ENCODE measurements around the gene MAP3K8. TPM values are rescaled to one million over a fixed set of nuclear protein-coding genes. Genes with fewer than 3 reads are reported as not detected.

Gene MAP3K8
- total RNA-seq, 2 experiments from 2014 or later = 13.6 to 14.5 TPM

GRCh38 chr10:30398788-30399187 is 35.2 kb upstream of the MAP3K8 start:
- H3K27me3 Mint-ChIP-seq (ENCODE audit: low read depth) = no peaks in the 10 kb centered on the region
- CTCF ChIA-PET = interaction anchor here (1.0 to 1.6 kb wide), 3 partner anchors 15 to 192 kb away, joined by 3 to 13 read pairs (median 3); no protein-coding TSS in a partner anchor
- H3K4me3 Mint-ChIP-seq = no peak overlapping the region
- DNase-seq = peak; percentile 30
- H3K27ac Mint-ChIP-seq = no peak overlapping the region
- H3K9me3 Mint-ChIP-seq = no peaks in the 10 kb centered on the region
- intact Hi-C loops (cut with micrococcal nuclease) = no loop called here
- H3K36me3 Mint-ChIP-seq (ENCODE audit: low read depth) = no peaks in the 10 kb centered on the region
- peaks cover 13% of the 10 kb centered on the region for H3K4me1 Mint-ChIP-seq (ENCODE audit: low read depth)

- Mint-ChIP-seq H3K36me3 (ENCODE audit: low read depth) (no peaks in the 10 kb centered on the region), H3K9me3 (peaks cover 9% of the 10 kb centered on the region), H3K27me3 (ENCODE audit: low read depth) (no peaks in the 10 kb centered on the region), H3K27ac (no peak overlapping the region), H3K4me1 (ENCODE audit: low read depth) (peaks cover 6% of the 10 kb centered on the region), H3K4me3 (no peak overlapping the region)
- no peak for DNase-seq
- intact Hi-C loops (cut with micrococcal nuclease) = no loop called here
- CTCF ChIA-PET = interaction anchor here (1.7 kb wide), 1 partner anchor 131 kb away, joined by 4 read pairs; no protein-coding TSS in a partner anchor
These were observed 30.5 kb upstream of the MAP3K8 start for GRCh38 chr10:30403494-30403893.

- intact Hi-C loops (cut with micrococcal nuclease) = no loop called here
- no peak for DNase-seq
- Mint-ChIP-seq H3K27ac (no peak overlapping the region), H3K4me3 (no peak overlapping the region), H3K4me1 (ENCODE audit: low read depth) (no peaks in the 10 kb centered on the region), H3K27me3 (ENCODE audit: low read depth) (no peaks in the 10 kb centered on the region), H3K9me3 (peaks cover 9% of the 10 kb centered on the region), H3K36me3 (ENCODE audit: low read depth) (no peaks in the 10 kb centered on the region)
- CTCF ChIA-PET = interaction anchor here (0.9 to 1.6 kb wide), 4 partner anchors 10 to 132 kb away, joined by 3 to 5 read pairs (median 4); no protein-coding TSS in a partner anchor
These were observed 29.4 kb upstream of the MAP3K8 start for GRCh38 chr10:30404540-30404939.

GRCh38 chr10:30411263-30411662 is 22.7 kb upstream of the MAP3K8 start:
- Mint-ChIP-seq H3K27ac (no peak overlapping the region), H3K4me1 (ENCODE audit: low read depth) (no peaks in the 10 kb centered on the region), H3K27me3 (ENCODE audit: low read depth) (no peaks in the 10 kb centered on the region), H3K9me3 (no peaks in the 10 kb centered on the region), H3K36me3 (ENCODE audit: low read depth) (no peaks in the 10 kb centered on the region), H3K4me3 (no peak overlapping the region)
- intact Hi-C loops (cut with micrococcal nuclease) = no loop called here
- CTCF ChIA-PET = interaction anchor here (0.7 to 8.2 kb wide), 7 partner anchors 11 to 175 kb away, joined by 3 to 73 read pairs (median 4); no protein-coding TSS in a partner anchor
- no peak for DNase-seq

- CTCF ChIA-PET = interaction anchor here (1.2 to 8.2 kb wide), 7 partner anchors 21 to 178 kb away, joined by 3 to 73 read pairs (median 8); partner anchors contain the start of gene MAP3K8
- intact Hi-C loops (cut with micrococcal nuclease) = no loop called here
- H3K4me3 Mint-ChIP-seq = no peak overlapping the region
These were observed 21.1 kb upstream of the MAP3K8 start for GRCh38 chr10:30412901-30413300.

GRCh38 chr10:30413996-30414576 is 19.9 kb upstream of the MAP3K8 start:
- peak; percentile 43 for DNase-seq
- Mint-ChIP-seq H3K36me3 (ENCODE audit: low read depth) (no peaks in the 10 kb centered on the region), H3K27ac (no peak overlapping the region), H3K4me3 (no peak overlapping the region), H3K27me3 (ENCODE audit: low read depth) (no peaks in the 10 kb centered on the region), H3K9me3 (no peaks in the 10 kb centered on the region), H3K4me1 (ENCODE audit: low read depth) (peaks cover 15% of the 10 kb centered on the region)
- CTCF ChIA-PET = interaction anchor here (0.6 to 8.2 kb wide), 13 partner anchors 9 to 195 kb away, joined by 3 to 73 read pairs (median 4); partner anchors contain the start of gene MAP3K8
- intact Hi-C loops (cut with micrococcal nuclease) = loop anchor here (1.0 kb wide), 3 partner anchors 22 to 177 kb away; no protein-coding TSS in a partner anchor

More at GRCh38 chr10:30412901-30413300, 21.1 kb upstream of the MAP3K8 start:
- no peak for DNase-seq
- no peaks in the 10 kb centered on the region for H3K9me3 Mint-ChIP-seq
- H3K27ac Mint-ChIP-seq = no peak overlapping the region
- no peaks in the 10 kb centered on the region for H3K36me3 Mint-ChIP-seq (ENCODE audit: low read depth)
- peaks cover 3% of the 10 kb centered on the region for H3K4me1 Mint-ChIP-seq (ENCODE audit: low read depth)
- H3K27me3 Mint-ChIP-seq (ENCODE audit: low read depth) = no peaks in the 10 kb centered on the region

GRCh38 chr10:30415593-30415992 is 18.4 kb upstream of the MAP3K8 start:
- Mint-ChIP-seq H3K4me1 (ENCODE audit: low read depth) (peaks cover 24% of the 10 kb centered on the region), H3K27me3 (ENCODE audit: low read depth) (no peaks in the 10 kb centered on the region), H3K9me3 (no peaks in the 10 kb centered on the region), H3K36me3 (ENCODE audit: low read depth) (no peaks in the 10 kb centered on the region), H3K27ac (no peak overlapping the region), H3K4me3 (no peak overlapping the region)
- no peak for DNase-seq
- CTCF ChIA-PET = interaction anchor here (1.3 to 8.2 kb wide), 8 partner anchors 10 to 175 kb away, joined by 3 to 73 read pairs (median 5); no protein-coding TSS in a partner anchor
- intact Hi-C loops (cut with micrococcal nuclease) = no loop called here

- intact Hi-C loops (cut with micrococcal nuclease) = no loop called here
- CTCF ChIA-PET = interaction anchor here (0.8 to 8.2 kb wide), 4 partner anchors 16 to 165 kb away, joined by 3 to 73 read pairs (median 5); partner anchors contain the start of gene MAP3K8
- no peak for DNase-seq
- H3K36me3 Mint-ChIP-seq (ENCODE audit: low read depth) = no peaks in the 10 kb centered on the region
- no peak overlapping the region for H3K27ac Mint-ChIP-seq
- H3K9me3 Mint-ChIP-seq = no peaks in the 10 kb centered on the region
- H3K4me3 Mint-ChIP-seq = no peak overlapping the region
- no peaks in the 10 kb centered on the region for H3K27me3 Mint-ChIP-seq (ENCODE audit: low read depth)
- H3K4me1 Mint-ChIP-seq (ENCODE audit: low read depth) = peaks cover 24% of the 10 kb centered on the region
These were observed 16.7 kb upstream of the MAP3K8 start for GRCh38 chr10:30417301-30417700.

GRCh38 chr10:30420266-30420665 is 13.7 kb upstream of the MAP3K8 start:
- no peak for DNase-seq
- intact Hi-C loops (cut with micrococcal nuclease) = no loop called here
- no peaks in the 10 kb centered on the region for H3K9me3 Mint-ChIP-seq
- H3K36me3 Mint-ChIP-seq (ENCODE audit: low read depth) = no peaks in the 10 kb centered on the region
- H3K27ac Mint-ChIP-seq = no peak overlapping the region
- H3K4me1 Mint-ChIP-seq (ENCODE audit: low read depth) = peaks cover 24% of the 10 kb centered on the region
- H3K4me3 Mint-ChIP-seq = no peak overlapping the region
- no peaks in the 10 kb centered on the region for H3K27me3 Mint-ChIP-seq (ENCODE audit: low read depth)
- CTCF ChIA-PET = interaction anchor here (0.6 to 2.6 kb wide), 6 partner anchors 8 to 171 kb away, joined by 3 to 11 read pairs (median 3); no protein-coding TSS in a partner anchor

- no peaks in the 10 kb centered on the region for H3K27me3 Mint-ChIP-seq (ENCODE audit: low read depth)
- no peaks in the 10 kb centered on the region for H3K9me3 Mint-ChIP-seq
- no peak overlapping the region for H3K4me3 Mint-ChIP-seq
- no peak for DNase-seq
- CTCF ChIA-PET = interaction anchor here (0.7 to 2.6 kb wide), 4 partner anchors 23 to 170 kb away, joined by 3 to 11 read pairs (median 3); no protein-coding TSS in a partner anchor
- H3K27ac Mint-ChIP-seq = no peak overlapping the region
- H3K36me3 Mint-ChIP-seq (ENCODE audit: low read depth) = no peaks in the 10 kb centered on the region
- intact Hi-C loops (cut with micrococcal nuclease) = no loop called here
- H3K4me1 Mint-ChIP-seq (ENCODE audit: low read depth) = peaks cover 24% of the 10 kb centered on the region
These were observed 13.2 kb upstream of the MAP3K8 start for GRCh38 chr10:30420766-30421165.

GRCh38 chr10:30422151-30422695 is 11.8 kb upstream of the MAP3K8 start:
- Mint-ChIP-seq H3K4me1 (ENCODE audit: low read depth) (peaks cover 26% of the 10 kb centered on the region), H3K9me3 (no peaks in the 10 kb centered on the region), H3K36me3 (ENCODE audit: low read depth) (no peaks in the 10 kb centered on the region), H3K27me3 (ENCODE audit: low read depth) (no peaks in the 10 kb centered on the region), H3K27ac (no peak overlapping the region), H3K4me3 (no peak overlapping the region)
- no peak for DNase-seq
- intact Hi-C loops (cut with micrococcal nuclease) = no loop called here
- CTCF ChIA-PET = interaction anchor here (1.2 to 2.6 kb wide), 4 partner anchors 9 to 111 kb away, joined by 3 to 11 read pairs (median 4); no protein-coding TSS in a partner anchor

- CTCF ChIA-PET = interaction anchor here (1.2 to 1.5 kb wide), 2 partner anchors 8 to 12 kb away, joined by 3 read pairs; no protein-coding TSS in a partner anchor
- intact Hi-C loops (cut with micrococcal nuclease) = no loop called here
- no peaks in the 10 kb centered on the region for H3K9me3 Mint-ChIP-seq
- no peak overlapping the region for H3K27ac Mint-ChIP-seq
- no peak for DNase-seq
- peaks cover 30% of the 10 kb centered on the region for H3K4me1 Mint-ChIP-seq (ENCODE audit: low read depth)
- H3K27me3 Mint-ChIP-seq (ENCODE audit: low read depth) = no peaks in the 10 kb centered on the region
- H3K36me3 Mint-ChIP-seq (ENCODE audit: low read depth) = no peaks in the 10 kb centered on the region
- no peak overlapping the region for H3K4me3 Mint-ChIP-seq
These were observed 10.9 kb upstream of the MAP3K8 start for GRCh38 chr10:30422981-30423654.

All from activated naive CD4-positive, alpha-beta T cell treated with anti-CD3 and anti-CD28 coated beads for 36 hours (primary cell).